Cardiac fibroblast (primary cell): ENCODE data around the gene PSMB11.
"Not testable (repeated sequence)": the region's sequence is repeated elsewhere in the genome, so short reads cannot be mapped to it uniquely, and the experiment has no call there.

Source experiments
- DNase-seq, 2 donors: peaks; one replicate each; pipeline versions ENCODE4 v3.0.0 to v3.0.0-alpha.2; 2010; ENCODE audit warnings: low read depth in 2 of 2
- H3K4me3 ChIP-seq, 2 donors: replicated peaks in 1 of 2; 1 replicate in 1 of 2; 2 replicates in 1 of 2; pipeline ENCODE4 v1.5.1; 2011; ENCODE audit warnings: low read depth in 2 of 2, low read length in 2 of 2, mild to moderate bottlenecking in 2 of 2, moderate library complexity in 1 of 2
- TF ChIP-seq, protein P1 (sequence below): IDR thresholded peaks from one replicate; pipeline ENCODE4 v1.5.1; 2011; ENCODE audit warnings: low read depth, mild to moderate bottlenecking, low read length, inconsistent platforms

PSMB11 gene

GRCh38 chr14:23008831-23009230 lies 33.2 kb upstream of the PSMB11 start:
- H3K4me3 ChIP-seq = no peak overlapping the region
- DNase-seq = no peak
- TF ChIP-seq, protein P1, sequence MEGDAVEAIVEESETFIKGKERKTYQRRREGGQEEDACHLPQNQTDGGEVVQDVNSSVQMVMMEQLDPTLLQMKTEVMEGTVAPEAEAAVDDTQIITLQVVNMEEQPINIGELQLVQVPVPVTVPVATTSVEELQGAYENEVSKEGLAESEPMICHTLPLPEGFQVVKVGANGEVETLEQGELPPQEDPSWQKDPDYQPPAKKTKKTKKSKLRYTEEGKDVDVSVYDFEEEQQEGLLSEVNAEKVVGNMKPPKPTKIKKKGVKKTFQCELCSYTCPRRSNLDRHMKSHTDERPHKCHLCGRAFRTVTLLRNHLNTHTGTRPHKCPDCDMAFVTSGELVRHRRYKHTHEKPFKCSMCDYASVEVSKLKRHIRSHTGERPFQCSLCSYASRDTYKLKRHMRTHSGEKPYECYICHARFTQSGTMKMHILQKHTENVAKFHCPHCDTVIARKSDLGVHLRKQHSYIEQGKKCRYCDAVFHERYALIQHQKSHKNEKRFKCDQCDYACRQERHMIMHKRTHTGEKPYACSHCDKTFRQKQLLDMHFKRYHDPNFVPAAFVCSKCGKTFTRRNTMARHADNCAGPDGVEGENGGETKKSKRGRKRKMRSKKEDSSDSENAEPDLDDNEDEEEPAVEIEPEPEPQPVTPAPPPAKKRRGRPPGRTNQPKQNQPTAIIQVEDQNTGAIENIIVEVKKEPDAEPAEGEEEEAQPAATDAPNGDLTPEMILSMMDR = no peak

- peak overlapping the region; percentile 32 to 53 for H3K4me3 ChIP-seq
- no peak for DNase-seq
- TF ChIP-seq, protein P1 = no peak
Observed at GRCh38 chr14:23009483-23009938, 32.5 kb upstream of the PSMB11 start.

GRCh38 chr14:23009939-23010726 lies 31.9 kb upstream of the PSMB11 start, which contains the start of gene C14orf93:
Gene C14orf93 (minus strand): TSS chr14:23010143. CDS start chr14:22999023, 11,120 bp downstream.
- peak; percentile 58 to 72 for DNase-seq
- H3K4me3 ChIP-seq = peak within 1 kb of the TSS; percentile 38 to 53
- TF ChIP-seq, protein P1 = no peak

GRCh38 chr14:23013054-23013748 lies 28.8 kb upstream of the PSMB11 start:
- no peak for DNase-seq
- TF ChIP-seq, protein P1 = no peak
- no peak overlapping the region for H3K4me3 ChIP-seq

DNA sequence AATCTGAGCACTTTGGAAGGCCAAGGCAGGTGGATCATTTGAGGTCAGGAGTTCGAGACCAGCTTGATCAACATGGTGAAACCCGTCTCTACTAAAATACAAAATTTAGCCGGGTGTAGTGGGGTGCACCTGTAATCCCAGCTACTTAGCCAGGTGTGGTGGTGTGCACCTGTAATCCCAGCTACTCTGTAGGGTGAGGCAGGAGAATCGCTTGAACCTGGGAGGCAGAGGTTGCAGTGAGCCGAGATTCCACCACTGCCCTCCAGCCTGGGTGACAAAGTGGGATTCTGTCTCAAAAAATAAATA lies 28.3 kb upstream of the PSMB11 start:
- not testable (repeated sequence) for DNase-seq, H3K4me3 ChIP-seq

DNA sequence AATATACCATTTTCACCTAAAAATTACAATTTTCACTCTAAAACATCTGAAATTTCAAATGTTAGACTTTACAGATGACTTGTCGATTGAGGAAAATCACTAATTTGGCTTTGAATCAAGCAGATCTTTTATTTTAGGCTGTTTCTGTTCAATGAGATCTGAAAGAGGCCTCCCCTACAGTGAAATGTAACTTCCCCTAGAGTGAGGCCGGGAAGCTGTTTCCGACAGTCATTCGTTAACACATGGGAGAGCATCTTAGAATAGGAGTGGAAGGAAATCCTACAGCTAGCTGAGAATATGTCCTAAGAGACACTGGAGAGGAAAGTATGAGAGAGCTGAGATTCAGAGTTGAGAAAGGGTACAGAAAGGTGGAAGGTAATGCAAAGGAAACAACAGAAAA lies 26.4 kb upstream of the PSMB11 start:
- DNase-seq = no peak
- H3K4me3 ChIP-seq = no peak overlapping the region
- TF ChIP-seq, protein P1 = no peak

DNA sequence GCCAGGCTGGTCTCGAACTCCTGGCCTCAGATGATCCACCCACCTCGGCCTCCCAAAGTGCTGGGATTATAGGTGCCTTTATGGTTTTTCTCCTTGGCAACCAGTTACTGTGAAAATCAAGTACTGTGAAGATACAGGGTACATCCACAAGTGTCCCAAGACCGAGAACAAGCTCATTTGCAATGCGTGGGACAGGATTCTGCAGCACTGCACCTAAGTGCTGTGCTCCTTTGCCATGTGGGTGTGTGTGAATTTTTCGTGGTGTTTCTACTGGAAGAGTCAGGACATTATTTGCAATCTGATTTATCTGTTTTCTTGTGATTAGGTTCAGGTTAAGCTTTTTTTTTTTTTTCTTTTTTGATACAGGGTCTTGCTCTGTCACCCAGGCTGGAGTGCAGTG lies 24.9 kb upstream of the PSMB11 start:
- TF ChIP-seq, protein P1 = no peak
- H3K4me3 ChIP-seq = no peak overlapping the region
- DNase-seq = no peak
